Urothelium cell line (cell line): ENCODE measurements around the gene NPLOC4.
"Not testable (repeated sequence)": the region's sequence is repeated elsewhere in the genome, so short reads cannot be mapped to it uniquely, and the experiment has no call there.

Source experiments
- DNase-seq: peaks from one replicate; pipeline ENCODE4 v3.0.0; 2011; ENCODE audit warnings: low spot score, mixed read lengths
- FAIRE-seq: peaks from 2 replicates; lab custom pipeline; 2011; peaks lifted over from hg19 to GRCh38; lab: Jason Lieb, UNC

NPLOC4 gene

GRCh38 chr17:81591971-81592370 is 44.9 kb downstream of the NPLOC4 start:
- FAIRE-seq, result peak; percentile 30
- DNase-seq, result no peak

DNA sequence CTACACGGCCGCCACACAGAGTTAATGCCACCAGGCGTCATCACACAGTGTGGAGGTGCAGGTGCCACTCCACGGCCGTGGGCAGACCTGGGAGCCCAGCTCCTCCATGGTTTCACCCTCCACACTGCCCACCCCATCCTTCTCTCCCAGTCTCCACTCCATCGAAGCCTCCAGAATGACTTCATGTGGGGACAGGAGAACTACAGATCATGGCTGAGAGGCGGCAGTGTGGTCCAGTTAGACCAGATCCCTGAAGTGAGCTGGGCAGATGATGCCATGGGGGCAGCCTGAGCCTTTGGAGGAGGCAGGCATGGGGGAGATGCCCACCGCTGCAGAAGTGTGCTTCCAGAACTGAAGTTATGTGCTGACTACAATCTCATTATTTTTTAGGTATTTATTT is 46.8 kb downstream of the NPLOC4 start:
- no peak for FAIRE-seq
- DNase-seq, result no peak

DNA sequence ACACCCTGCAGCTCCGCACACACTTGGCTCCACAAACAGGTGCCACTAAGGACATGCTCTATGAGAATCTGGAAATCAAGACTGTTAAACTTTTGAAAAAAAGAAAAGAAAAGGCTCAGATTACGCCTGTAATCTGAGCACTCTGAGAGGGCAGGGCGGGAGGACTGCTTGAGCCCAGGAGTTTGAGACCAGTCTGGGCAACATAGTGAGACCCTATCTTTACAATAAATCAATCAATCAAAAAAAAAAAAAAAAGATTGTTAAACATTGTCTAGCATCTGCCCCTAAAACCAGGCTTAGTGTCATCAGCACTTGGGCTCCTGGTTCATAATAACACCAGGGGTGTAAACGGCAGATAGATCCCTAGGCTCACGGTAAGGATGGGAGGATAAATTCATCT is 47.3 kb downstream of the NPLOC4 start:
- DNase-seq (no peak), FAIRE-seq (no peak)

DNA sequence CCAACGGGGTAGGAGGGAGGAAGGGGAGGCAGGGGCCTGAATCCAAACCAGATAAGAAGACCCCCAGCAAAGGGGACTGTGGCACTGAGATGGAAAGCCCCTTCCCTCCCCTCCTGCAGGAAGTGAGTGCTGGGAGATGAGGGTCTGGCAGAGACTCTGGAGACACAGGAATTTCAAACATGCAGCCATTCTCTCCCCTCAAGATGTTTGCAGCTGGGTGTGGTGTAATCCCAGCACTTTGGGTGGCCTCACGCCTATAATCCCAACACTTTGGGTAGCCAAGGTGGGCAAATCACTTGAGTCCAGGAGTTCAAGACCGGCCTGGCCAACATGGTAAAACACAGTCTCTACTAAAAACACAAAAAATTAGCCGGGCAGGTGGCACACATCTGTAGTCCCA is 50.8 kb downstream of the NPLOC4 start:
- FAIRE-seq (no peak), DNase-seq (no peak)

DNA sequence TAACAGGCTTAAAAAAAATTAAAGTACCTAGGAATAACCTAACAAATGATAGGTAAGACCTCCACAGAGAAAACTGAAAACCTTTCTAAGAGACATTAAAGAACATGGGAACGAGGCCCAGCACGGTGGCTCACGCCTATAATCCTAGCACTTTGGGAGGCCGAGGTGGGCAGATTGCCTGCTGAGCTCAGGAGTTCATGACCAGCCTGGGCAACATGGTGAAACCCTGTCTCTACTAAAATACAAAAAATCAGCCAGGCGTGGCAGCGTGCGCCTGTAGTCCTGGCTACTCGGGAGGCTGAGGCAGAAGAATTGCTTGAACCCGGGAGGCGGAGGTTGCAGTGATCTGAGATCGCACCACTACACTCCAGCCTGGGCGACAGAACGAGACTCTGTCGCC is 52.1 kb downstream of the NPLOC4 start:
- not testable (repeated sequence) for FAIRE-seq, DNase-seq

DNA sequence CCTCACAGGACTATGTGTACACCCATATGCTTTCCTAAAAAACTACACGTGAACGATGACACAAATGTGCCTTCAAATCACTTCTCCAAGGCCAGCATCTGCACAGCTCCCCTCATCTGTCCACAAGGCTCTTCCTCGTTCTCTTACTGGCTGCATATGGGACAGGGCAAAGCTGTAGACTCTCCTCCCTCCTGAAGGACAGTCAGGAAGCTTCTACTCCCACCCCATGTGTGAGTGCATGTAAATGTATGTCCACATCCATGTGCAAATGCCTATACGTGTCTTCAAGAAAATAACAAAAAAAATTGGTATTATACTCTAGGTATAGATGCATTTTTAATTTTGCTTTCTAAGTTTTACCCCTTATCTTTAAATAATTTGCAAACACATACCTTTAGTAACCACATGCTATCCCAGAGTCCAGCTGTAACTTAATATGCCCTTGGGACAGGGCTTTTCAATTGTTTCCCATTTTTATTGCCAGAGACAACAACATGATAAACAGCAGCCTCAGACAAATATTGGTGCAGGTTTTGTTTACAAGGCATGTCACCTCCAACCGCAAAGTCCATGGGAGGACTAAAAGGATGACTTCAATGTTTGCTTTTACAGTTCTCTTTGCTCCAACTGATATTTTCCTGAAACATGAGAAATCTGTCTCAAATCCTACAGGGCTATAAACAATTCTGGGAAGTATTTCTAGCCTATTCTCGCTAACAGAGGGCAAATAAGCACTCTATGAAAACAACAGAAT is 53.1 kb downstream of the NPLOC4 start:
- FAIRE-seq, result no peak
- no peak for DNase-seq

GRCh38 chr17:81582749-81583148 is 54.2 kb downstream of the NPLOC4 start:
- DNase-seq (no peak), FAIRE-seq (no peak)

- no peak for FAIRE-seq
- no peak for DNase-seq
Observed at GRCh38 chr17:81582341-81582740, 54.6 kb downstream of the NPLOC4 start.

- FAIRE-seq, result no peak
- DNase-seq, result no peak
Observed at GRCh38 chr17:81581758-81582157, 55.2 kb downstream of the NPLOC4 start.

GRCh38 chr17:81580481-81580880 is 56.4 kb downstream of the NPLOC4 start:
- DNase-seq, result no peak
- FAIRE-seq, result no peak

- FAIRE-seq (no peak), DNase-seq (no peak)
Observed at GRCh38 chr17:81579821-81580321, 57.0 kb downstream of the NPLOC4 start.

- no peak for FAIRE-seq
Observed at GRCh38 chr17:81579298-81579697, 57.6 kb downstream of the NPLOC4 start.

GRCh38 chr17:81578561-81579225 is 58.2 kb downstream of the NPLOC4 start:
- FAIRE-seq (no peak), DNase-seq (no peak)

More at GRCh38 chr17:81579298-81579697, 57.6 kb downstream of the NPLOC4 start:
- no peak for DNase-seq

- no peak for DNase-seq
- FAIRE-seq, result no peak
Observed at GRCh38 chr17:81578038-81578441, 58.9 kb downstream of the NPLOC4 start.

DNA sequence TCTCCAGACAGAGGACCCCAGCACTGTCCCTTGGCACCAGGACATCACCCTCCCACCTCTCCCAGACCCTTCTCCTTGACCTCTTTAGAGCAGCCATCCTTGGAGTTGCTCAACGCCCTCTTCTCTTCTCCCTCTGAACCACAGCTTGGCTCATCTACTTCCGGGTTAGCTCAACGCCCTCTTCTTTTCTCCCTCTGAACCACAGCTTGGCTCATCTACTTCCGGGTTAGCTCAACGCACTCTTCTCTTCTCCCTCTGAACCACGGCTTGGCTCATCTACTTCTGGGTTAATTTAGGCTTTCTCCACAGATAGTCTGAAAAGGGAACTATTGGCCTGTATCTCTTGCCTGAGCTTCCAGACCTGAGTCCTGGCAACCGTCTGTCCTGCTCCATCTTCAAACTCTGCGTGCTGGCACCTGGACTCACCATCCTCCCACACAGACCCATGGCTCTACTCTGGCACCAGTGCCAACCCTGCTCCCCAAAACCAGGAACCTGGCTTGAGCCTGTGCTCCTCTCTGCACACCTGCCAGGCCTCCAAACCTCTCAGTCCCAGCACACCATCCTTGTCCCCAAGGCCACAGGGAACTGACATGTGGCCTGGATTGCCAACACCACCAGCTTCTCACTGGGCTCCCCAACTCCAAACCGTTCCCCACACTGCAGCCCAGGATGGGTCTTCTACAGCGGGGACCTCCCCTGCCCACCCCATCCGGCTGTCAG is 59.5 kb downstream of the NPLOC4 start:
- DNase-seq (peak; percentile 43), FAIRE-seq (no peak)

DNA sequence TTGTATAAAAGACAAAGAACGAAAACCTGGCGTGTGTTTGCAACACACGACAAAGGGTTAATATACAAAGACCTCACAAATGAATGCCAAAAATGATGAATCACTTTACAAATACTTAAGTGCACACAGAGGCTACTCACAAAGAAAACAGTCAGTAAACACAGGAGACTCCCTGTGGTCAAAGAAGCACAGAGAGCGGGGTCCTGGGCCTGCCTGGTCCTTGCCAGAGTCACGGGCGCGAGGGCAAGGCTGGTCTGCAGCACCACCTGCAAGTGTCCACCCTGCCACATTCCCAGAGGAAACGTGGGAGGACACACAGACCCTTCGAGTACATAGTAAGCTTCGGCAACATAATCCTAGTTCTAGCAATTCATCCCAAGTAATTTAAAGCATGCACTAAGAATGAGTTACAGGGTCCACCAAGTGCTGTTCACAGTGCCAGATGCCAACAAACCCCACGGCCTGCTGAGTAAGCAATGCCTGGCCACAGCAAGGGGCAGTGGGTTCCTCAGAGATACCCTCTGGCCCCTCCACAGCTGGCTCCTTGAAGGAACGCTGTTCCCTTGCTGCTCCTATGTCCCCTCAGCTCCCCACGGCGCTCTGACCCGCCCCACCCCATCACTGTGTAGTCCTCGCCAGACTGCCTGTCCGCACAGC is 60.2 kb downstream of the NPLOC4 start:
- DNase-seq (peak; percentile 91), FAIRE-seq (peak; percentile 92)

DNA sequence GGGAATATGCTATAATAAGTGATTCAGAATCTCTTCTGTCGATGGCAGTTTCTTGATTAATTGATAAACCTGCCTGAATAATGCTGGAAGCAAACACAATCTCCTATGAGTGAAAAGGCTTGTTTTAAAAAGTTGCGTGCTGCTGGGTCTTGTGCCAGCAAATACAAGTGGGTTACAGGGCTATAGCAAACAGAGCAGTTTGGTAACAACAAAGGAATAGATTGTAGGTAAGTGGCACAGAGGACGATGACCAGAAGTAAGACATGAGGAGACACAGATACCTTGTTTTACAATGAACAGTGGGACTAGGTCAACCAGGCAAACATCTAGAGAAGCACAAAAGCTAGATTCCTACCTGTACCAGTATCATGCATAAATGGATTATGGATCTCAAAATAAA is 61.1 kb downstream of the NPLOC4 start:
- DNase-seq (no peak), FAIRE-seq (no peak)

DNA sequence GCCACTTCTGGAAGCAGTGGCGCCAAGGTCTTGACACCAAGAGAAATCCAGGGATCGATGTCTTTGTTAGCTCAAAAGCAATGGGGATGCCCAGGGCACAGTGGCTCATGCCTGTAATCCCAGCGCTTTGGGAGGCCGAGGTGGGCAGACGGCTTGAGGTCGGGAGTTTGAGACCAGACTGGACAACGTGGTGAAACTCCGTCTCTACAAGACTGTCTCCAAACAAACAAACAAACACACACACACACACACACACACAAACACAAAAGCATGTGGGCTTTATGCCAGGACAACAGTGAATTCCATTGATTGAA is 62.3 kb downstream of the NPLOC4 start:
- FAIRE-seq, result no peak
- no peak for DNase-seq

- DNase-seq, result no peak
Observed at GRCh38 chr17:81573794-81574642, 62.9 kb downstream of the NPLOC4 start.

DNA sequence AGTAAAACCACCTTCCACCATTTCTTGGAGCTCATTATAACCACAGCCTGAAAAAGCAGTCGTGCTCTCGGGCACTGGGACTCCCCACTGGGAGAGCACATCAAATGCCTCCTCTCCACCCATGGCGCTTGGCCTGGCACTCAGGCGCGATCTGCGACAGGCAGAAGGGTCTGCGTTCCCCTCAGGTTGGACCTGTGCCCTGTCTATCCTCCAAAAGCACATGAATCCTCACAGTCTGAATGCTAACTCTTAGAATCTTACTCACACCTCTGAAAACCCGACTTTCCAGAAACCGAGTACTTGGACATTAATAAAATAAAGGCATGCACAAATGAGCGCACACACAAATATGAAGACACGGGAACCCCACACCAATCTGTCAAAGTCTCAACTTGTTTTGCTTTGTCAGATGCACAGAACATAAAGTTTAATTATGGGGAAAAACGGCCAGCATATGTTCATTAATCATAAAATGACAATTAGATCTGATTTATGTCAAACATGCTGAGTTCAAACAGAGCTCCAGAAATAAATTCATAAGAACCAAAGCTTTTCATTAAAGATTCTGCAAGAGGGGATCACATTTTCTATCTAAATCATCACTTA is 64.2 kb downstream of the NPLOC4 start:
- DNase-seq (no peak), FAIRE-seq (no peak)

More at GRCh38 chr17:81573794-81574642, 62.9 kb downstream of the NPLOC4 start:
- FAIRE-seq, result peak; percentile 32
